Stimulated activated CD4-positive, alpha-beta T cell treated with anti-CD3 and anti-CD28 coated beads, Interleukin-12 subunit alpha, Interleukin-12 subunit beta, amount 100 ng/mL, for 4 hours (primary cell): ENCODE data around the gene ADPRS.

Source experiments
- DNase-seq: peaks from one replicate; pipeline ENCODE4 v3.0.0-alpha.2; 2020

Gene ADPRS

DNA sequence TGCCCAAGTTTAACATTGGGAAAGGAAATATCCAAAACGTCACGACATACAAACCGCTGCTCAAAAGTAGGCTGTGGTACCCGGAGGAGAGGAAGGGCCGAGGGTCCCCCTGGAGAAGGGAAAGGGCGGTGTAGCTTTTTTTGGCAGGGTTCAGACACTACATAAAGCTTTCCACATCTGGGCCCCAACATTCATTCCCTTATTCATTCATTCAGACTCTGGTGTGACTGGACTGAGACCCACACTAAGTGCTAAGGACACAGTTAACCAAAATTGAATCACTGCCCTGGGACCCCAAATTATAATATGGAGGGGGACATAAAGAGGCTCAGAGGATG is 46.6 kb downstream of the ADPRS start:
- no peak for DNase-seq

DNA sequence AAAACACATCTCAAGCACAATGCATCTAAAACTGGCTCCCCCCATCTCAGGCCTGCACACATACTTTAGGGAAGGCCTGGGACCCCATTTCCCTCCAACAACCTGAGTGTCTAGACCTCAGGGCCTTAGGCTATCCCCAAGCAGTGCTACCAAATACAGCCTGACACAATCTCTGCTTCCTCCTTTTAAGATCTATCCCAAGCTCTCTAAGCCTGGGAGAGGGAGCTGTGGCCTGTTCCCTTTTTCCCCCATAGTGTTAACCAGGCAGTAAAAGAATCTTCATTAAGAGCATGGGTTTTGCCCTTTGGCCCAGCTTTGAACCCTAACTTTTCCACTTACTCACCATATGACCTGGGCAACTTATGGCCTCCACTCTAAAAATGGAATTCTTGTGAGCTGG is 47.1 kb downstream of the ADPRS start:
- no peak for DNase-seq

DNA sequence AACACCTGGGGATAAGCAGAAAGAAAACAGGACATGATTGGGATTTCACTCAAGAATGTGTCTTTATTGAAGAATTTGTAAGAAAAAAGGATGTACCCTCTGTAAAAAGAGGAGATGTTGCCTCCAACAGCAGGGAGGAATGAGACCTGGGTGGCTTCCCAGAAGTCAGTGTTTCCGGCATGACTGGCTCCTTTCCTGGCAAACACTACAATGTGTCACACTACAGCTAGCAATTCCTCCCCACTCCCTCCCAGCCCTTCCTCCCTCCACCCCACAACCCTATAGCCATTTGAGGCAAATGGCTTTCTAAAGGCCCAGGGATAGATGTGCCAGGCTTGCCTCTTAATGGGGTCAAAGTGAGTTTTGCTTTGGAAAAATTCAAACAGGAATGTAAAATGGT is 47.8 kb downstream of the ADPRS start:
- no peak for DNase-seq

DNA sequence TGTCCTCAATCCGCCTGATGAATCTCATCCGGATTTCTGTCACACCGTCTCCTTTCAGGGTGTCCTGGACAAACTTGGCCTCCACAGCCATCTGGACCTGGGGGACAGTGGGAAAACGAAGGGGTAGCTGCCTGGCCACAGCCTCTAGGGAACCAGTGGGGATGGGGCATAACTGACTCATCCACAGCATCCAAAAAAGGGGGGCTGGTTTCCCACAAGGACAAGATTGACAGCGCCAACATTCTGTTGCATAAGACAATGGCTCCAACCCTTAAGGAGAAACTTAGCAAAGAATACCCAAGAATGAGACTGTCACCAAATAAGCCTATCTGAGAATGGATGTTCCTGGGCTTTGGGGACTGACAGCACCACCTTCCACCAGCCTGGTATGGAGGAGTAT is 48.5 kb downstream of the ADPRS start:
- no peak for DNase-seq

DNA sequence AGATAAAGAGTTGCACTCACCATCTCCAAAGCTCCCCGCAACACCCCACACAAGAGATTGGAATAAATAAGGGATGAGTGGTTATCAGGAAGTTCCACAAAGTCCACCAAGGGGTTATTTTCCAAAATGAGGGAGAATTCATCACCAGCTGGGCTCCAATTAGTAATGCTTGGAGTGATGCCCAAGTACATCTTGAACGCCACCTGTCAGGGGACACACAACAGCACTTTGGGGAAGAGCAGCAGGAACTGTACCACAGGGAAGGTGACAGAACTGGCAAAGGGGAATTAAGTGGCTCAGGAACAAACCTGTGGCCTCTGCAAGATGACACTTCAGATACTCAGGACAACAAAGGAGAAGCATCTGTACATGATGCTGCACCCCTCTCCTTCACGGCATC is 49.1 kb downstream of the ADPRS start:
- no peak for DNase-seq

DNA sequence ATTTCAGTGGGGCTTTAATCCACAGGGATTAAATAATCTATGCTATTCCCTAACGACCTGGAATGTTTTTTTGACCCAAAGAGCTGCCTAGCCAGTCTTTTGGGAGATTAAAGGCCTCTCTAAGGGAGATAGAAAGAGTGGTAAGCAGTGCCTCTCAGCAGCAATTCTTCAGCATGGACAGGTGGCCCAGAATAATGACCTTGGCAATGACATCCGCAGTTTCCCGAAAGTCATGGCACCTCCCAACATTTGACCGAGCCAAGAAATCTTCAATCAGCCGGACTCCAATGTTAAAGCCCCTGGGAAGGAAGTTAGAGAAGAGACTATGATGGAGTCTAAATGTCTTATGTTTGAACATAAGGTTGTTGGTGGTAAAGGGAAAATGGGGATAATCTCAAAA is 50.8 kb downstream of the ADPRS start:
- no peak for DNase-seq

DNA sequence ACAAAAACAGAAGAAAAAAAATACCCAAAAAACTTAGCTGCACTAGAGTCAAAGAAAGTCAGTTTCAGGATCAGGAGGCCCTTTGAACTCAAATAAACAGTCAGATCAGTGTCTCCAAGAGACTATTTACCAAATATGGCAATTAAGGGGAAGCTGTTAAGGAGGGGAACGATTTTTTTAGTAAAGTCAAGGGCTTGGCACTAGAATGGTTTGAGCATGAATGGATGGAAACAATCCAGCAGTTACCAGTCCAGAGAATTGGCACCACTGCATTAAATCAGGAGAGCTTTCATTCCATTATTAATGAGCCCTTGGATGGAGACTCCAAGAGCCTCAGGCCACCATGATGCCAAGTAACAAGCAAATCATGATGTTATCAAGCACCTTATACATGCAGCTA is 53.4 kb downstream of the ADPRS start:
- DNase-seq: no peak

DNA sequence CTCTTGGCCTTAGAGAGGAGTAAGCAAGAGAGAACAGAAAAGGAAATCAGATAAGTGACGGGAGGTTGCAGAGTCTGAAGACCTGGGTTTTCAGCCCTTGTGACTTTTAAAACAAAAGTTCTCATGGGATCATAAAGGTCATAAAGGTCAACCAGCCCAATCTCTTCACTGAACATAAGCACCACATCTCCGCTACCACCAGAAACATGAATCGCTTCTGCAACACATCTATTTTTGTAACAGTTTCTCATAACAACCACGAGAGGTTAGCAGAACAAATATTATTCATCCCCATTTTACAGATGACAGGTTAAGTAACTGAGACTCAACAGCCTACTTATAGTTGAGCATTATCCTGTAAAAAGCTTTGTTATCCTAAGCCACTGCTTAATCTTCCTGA is 54.7 kb downstream of the ADPRS start:
- DNase-seq: no peak
